Measurements from ENCODE around the gene CCDC90B. TPM values are rescaled to one million over a fixed set of nuclear protein-coding genes. Genes with fewer than 3 reads are reported as not detected.
"Not testable (repeated sequence)": the region's sequence is repeated elsewhere in the genome, so short reads cannot be mapped to it uniquely, and the experiment has no call there.

The CCDC90B gene
- total and polyA plus RNA-seq, 2 donors (not counting 1 experiment from before 2014, with no cell fraction given): 66.2 to 109 TPM

DNA sequence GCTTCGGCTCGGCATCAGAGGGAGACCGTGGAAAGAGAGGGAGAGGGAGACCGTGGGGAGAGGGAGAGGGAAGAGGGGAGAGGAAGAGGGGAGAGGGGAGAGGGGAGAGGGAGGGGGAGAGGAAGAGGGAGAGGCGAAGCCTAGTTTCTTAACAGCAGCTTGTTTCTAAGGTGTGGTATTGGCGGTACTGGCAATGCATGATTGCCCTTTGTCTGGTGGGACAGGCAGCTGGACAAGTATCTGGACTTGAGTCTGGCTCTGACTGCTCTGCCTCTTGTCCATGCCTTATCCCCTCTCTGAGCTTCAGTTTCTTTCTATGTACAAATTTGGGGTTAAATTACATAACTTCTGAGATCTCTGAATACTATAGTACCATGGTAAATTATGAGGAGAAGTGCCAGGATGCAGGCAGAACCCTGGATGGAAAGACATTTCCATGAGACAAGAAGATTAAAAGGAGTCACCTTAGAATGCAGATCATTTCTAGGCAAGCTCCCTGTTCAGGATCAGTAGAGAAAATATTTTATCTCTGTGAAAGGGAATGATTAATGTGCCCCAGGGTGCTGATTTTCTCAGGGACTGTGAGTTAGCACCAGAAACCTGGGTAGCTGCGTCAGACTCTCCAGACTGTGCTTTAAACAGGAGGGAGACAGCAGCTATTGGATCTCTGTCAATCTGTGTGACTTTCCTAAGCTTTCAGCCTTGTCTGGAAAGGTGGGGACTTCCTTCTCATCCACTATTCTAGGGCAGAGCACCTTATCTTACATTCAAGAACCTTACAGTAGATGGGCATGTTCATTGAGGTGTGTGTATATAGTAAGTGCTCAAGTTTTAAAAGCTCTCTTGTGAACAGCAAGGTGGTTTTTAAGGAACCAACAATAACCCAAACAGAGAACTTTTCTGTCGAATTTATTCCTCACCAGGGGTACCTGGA lies 31.9 kb upstream of the CCDC90B start:
- H3K27me3 ChIP-seq (ENCODE audit: control insufficient read depth, insufficient read depth, low read length): no peaks in the 10 kb centered on the region
- H4K20me1 ChIP-seq (ENCODE audit: control insufficient read depth, extremely low read depth, insufficient read depth, low read length): no peaks in the 10 kb centered on the region
- DNase-seq (ENCODE audit: low read depth in 2 of 2): no peak
- no peak overlapping the region for H2AFZ ChIP-seq (ENCODE audit: low read length)
- H3K4me3 ChIP-seq (replicated peaks in 1 of 4; ENCODE audit: control extremely low read depth in 1 of 4, insufficient read depth in 1 of 4, low read depth in 3 of 4, low read length in 4 of 4): no peak overlapping the region
- no peaks in the 10 kb centered on the region for H3K9me3 ChIP-seq (ENCODE audit: control insufficient read depth, insufficient read depth, low read depth, low read length)
- H3K79me2 ChIP-seq (ENCODE audit: control insufficient read depth, insufficient read depth, low read length): no peaks in the 10 kb centered on the region
- H3K9ac ChIP-seq (ENCODE audit: insufficient read depth, low read length): no peak overlapping the region
- TF ChIP-seq, protein P1, sequence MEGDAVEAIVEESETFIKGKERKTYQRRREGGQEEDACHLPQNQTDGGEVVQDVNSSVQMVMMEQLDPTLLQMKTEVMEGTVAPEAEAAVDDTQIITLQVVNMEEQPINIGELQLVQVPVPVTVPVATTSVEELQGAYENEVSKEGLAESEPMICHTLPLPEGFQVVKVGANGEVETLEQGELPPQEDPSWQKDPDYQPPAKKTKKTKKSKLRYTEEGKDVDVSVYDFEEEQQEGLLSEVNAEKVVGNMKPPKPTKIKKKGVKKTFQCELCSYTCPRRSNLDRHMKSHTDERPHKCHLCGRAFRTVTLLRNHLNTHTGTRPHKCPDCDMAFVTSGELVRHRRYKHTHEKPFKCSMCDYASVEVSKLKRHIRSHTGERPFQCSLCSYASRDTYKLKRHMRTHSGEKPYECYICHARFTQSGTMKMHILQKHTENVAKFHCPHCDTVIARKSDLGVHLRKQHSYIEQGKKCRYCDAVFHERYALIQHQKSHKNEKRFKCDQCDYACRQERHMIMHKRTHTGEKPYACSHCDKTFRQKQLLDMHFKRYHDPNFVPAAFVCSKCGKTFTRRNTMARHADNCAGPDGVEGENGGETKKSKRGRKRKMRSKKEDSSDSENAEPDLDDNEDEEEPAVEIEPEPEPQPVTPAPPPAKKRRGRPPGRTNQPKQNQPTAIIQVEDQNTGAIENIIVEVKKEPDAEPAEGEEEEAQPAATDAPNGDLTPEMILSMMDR (conservative IDR thresholded peaks at IDR 0.05 in 1 of 2, IDR thresholded peaks at IDR 0.05 in 1 of 2; ENCODE audit: low read depth in 1 of 2, low read length in 2 of 2): no peak
- no peak for TF ChIP-seq EZH2 (IDR thresholded peaks at IDR 0.05; ENCODE audit: low read length, missing control alignments)
- no peaks in the 10 kb centered on the region for H3K36me3 ChIP-seq (ENCODE audit: control insufficient read depth, insufficient read depth, low read length)
- no peaks in the 10 kb centered on the region for H3K4me1 ChIP-seq (ENCODE audit: control insufficient read depth, extremely low read depth, insufficient read depth, low read length)
- H3K4me2 ChIP-seq (ENCODE audit: extremely low read depth, insufficient read depth, low read length): no peak overlapping the region
- H3K27ac ChIP-seq (ENCODE audit: insufficient read depth, low read length): no peak overlapping the region

DNA sequence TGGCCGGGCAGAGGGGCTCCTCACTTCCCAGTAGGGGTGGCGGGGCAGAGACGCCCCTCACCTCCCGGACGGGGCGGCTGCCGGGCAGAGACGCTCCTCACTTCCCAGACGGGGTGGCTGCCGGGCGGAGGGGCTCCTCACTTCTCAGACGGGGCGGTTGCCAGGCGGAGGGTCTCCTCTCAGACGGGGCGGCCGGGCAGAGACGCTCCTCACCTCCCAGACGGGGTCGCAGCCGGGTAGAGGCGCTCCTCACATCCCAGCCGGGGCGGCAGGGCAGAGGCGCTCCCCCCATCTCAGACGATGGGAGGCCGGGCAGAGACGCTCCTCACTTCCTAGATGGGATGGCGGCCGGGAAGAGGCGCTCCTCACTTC lies 30.7 kb upstream of the CCDC90B start:
- DNase-seq (ENCODE audit: low read depth in 2 of 2); H3K4me2 ChIP-seq (ENCODE audit: extremely low read depth, insufficient read depth, low read length); H3K36me3 ChIP-seq (ENCODE audit: control insufficient read depth, insufficient read depth, low read length); H2AFZ ChIP-seq (ENCODE audit: low read length); H3K4me3 ChIP-seq (replicated peaks in 1 of 4; ENCODE audit: control extremely low read depth in 1 of 4, insufficient read depth in 1 of 4, low read depth in 3 of 4, low read length in 4 of 4); H4K20me1 ChIP-seq (ENCODE audit: control insufficient read depth, extremely low read depth, insufficient read depth, low read length); H3K9me3 ChIP-seq (ENCODE audit: control insufficient read depth, insufficient read depth, low read depth, low read length); H3K4me1 ChIP-seq (ENCODE audit: control insufficient read depth, extremely low read depth, insufficient read depth, low read length); H3K79me2 ChIP-seq (ENCODE audit: control insufficient read depth, insufficient read depth, low read length); H3K27ac ChIP-seq (ENCODE audit: insufficient read depth, low read length); H3K27me3 ChIP-seq (ENCODE audit: control insufficient read depth, insufficient read depth, low read length); H3K9ac ChIP-seq (ENCODE audit: insufficient read depth, low read length): not testable (repeated sequence)

DNA sequence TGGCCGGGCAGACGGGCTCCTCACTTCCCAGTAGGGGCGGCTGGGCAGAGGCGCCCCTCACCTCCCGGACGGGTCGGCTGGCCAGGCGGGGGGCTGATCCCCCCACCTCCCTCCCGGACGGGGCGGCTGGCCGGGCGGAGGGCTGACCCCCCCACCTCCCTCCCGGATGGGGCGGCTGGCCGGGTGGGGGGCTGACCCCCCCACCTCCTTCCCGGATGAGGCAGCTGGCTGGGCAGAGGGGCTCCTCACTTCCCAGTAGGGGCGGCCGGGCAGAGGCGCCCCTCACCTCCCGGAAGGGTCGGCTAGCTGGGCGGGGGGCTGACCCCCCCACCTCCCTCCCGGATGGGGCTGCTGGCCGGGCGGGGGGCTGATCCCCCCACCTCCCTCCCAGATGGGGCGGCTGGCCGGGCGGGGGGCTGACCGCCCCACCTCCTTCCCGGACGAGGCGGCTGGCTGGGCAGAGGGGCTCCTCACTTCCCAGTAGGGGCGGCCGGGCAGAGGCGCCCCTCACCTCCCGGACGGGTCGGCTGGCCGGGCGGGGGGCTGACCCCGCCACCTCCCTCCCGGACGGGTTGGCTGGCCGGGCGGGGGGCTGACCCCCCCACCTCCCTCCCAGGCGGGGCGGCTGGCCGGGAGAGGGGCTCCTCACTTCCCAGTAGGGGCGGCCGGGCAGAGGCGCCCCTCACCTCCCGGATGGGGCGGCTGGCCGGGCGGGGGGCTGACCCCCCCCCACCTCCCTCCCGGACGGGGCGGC lies 30.2 kb upstream of the CCDC90B start:
- not testable (repeated sequence) for H3K36me3 ChIP-seq (ENCODE audit: control insufficient read depth, insufficient read depth, low read length); H2AFZ ChIP-seq (ENCODE audit: low read length); H3K79me2 ChIP-seq (ENCODE audit: control insufficient read depth, insufficient read depth, low read length); H3K9ac ChIP-seq (ENCODE audit: insufficient read depth, low read length); H3K27ac ChIP-seq (ENCODE audit: insufficient read depth, low read length); DNase-seq (ENCODE audit: low read depth in 2 of 2); H3K4me3 ChIP-seq (replicated peaks in 1 of 4; ENCODE audit: control extremely low read depth in 1 of 4, insufficient read depth in 1 of 4, low read depth in 3 of 4, low read length in 4 of 4); H3K4me1 ChIP-seq (ENCODE audit: control insufficient read depth, extremely low read depth, insufficient read depth, low read length); H3K27me3 ChIP-seq (ENCODE audit: control insufficient read depth, insufficient read depth, low read length); H3K4me2 ChIP-seq (ENCODE audit: extremely low read depth, insufficient read depth, low read length); H3K9me3 ChIP-seq (ENCODE audit: control insufficient read depth, insufficient read depth, low read depth, low read length); H4K20me1 ChIP-seq (ENCODE audit: control insufficient read depth, extremely low read depth, insufficient read depth, low read length)

DNA sequence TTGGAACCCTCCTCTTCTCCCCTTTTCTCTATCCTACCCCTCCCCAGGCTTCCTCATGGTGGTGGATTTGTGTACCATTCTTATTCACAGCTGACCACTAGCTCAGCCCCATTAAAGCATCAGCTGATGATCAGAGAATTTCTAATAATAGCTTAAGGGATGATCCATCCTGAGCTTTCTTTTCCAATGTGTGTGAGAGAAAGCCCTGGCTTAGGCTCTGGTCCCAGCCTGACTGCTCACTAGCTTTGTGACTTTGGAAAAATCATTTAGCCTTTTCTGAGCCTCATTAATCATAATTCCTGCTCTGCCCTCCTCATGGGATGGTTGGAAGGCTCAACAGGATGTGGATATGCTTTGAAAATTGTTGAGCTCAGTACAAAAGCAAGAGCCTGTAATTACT lies 26.3 kb upstream of the CCDC90B start:
- Histone ChIP-seq H3K4me2 (ENCODE audit: extremely low read depth, insufficient read depth, low read length) (no peak overlapping the region), H3K4me1 (ENCODE audit: control insufficient read depth, extremely low read depth, insufficient read depth, low read length) (no peaks in the 10 kb centered on the region), H3K9ac (ENCODE audit: insufficient read depth, low read length) (no peak overlapping the region), H3K27ac (ENCODE audit: insufficient read depth, low read length) (no peak overlapping the region), H3K36me3 (ENCODE audit: control insufficient read depth, insufficient read depth, low read length) (no peaks in the 10 kb centered on the region), H3K27me3 (ENCODE audit: control insufficient read depth, insufficient read depth, low read length) (no peaks in the 10 kb centered on the region), H2AFZ (ENCODE audit: low read length) (no peak overlapping the region), H3K9me3 (ENCODE audit: control insufficient read depth, insufficient read depth, low read depth, low read length) (no peaks in the 10 kb centered on the region), H3K79me2 (ENCODE audit: control insufficient read depth, insufficient read depth, low read length) (no peaks in the 10 kb centered on the region), H4K20me1 (ENCODE audit: control insufficient read depth, extremely low read depth, insufficient read depth, low read length) (no peaks in the 10 kb centered on the region), H3K4me3 (replicated peaks in 1 of 4; ENCODE audit: control extremely low read depth in 1 of 4, insufficient read depth in 1 of 4, low read depth in 3 of 4, low read length in 4 of 4) (no peak overlapping the region)
- TF ChIP-seq, protein P1 (conservative IDR thresholded peaks at IDR 0.05 in 1 of 2, IDR thresholded peaks at IDR 0.05 in 1 of 2; ENCODE audit: low read depth in 1 of 2, low read length in 2 of 2): no peak
- TF ChIP-seq EZH2 (IDR thresholded peaks at IDR 0.05; ENCODE audit: low read length, missing control alignments): no peak
- no peak for DNase-seq (ENCODE audit: low read depth in 2 of 2)
